ENCODE measurements around the gene KPNA5. TPM values are rescaled to one million over a fixed set of nuclear protein-coding genes. Genes with fewer than 3 reads are reported as not detected.
A peak's percentile ranks its signal among the peaks of the same experiment; 100 is the strongest.

The KPNA5 gene
- total RNA-seq, 4 donors from 2014 or later = 6.1 to 11.8 (median 9.6) TPM

- TF ChIP-seq CTCF (IDR thresholded peaks at IDR 0.05) (no peak), POLR2A (IDR thresholded peaks at IDR 0.05) (no peak), EP300 (IDR thresholded peaks at IDR 0.05) (no peak), POLR2AphosphoS5 (IDR thresholded peaks at IDR 0.05) (no peak)
- WGBS = 63% methylated on average over 1 of the region's 1 CpG
- no peaks in the 10 kb centered on the region for H3K9me3 ChIP-seq
- H3K4me3 ChIP-seq = no peak overlapping the region
- no peak overlapping the region for H3K27ac ChIP-seq
- H3K36me3 ChIP-seq = no peaks in the 10 kb centered on the region
- no peak for DNase-seq (ENCODE audit: low spot score in 2 of 2)
- H3K4me1 ChIP-seq = peaks cover 34% of the 10 kb centered on the region
- H3K27me3 ChIP-seq = no peaks in the 10 kb centered on the region
Observed at GRCh38 chr6:116666869-116667268, 14.1 kb upstream of the KPNA5 start.

GRCh38 chr6:116667623-116668022 is 13.4 kb upstream of the KPNA5 start:
- no peaks in the 10 kb centered on the region for H3K9me3 ChIP-seq
- DNase-seq (ENCODE audit: low spot score in 2 of 2) = no peak
- peak overlapping the region; percentile 85 for H3K27ac ChIP-seq
- TF ChIP-seq POLR2AphosphoS5 (IDR thresholded peaks at IDR 0.05) (no peak), CTCF (IDR thresholded peaks at IDR 0.05) (no peak), POLR2A (IDR thresholded peaks at IDR 0.05) (no peak), EP300 (IDR thresholded peaks at IDR 0.05) (no peak)
- no peaks in the 10 kb centered on the region for H3K36me3 ChIP-seq
- peaks cover 34% of the 10 kb centered on the region for H3K4me1 ChIP-seq
- H3K27me3 ChIP-seq = no peaks in the 10 kb centered on the region
- peak overlapping the region; percentile 80 for H3K4me3 ChIP-seq
- WGBS = 16% methylated on average over 3 of the region's 3 CpGs

- 89% methylated on average over 4 of the region's 4 CpGs for WGBS
- no peaks in the 10 kb centered on the region for H3K36me3 ChIP-seq
- H3K9me3 ChIP-seq = no peaks in the 10 kb centered on the region
- peaks cover 8% of the 10 kb centered on the region for H3K4me1 ChIP-seq
- no peaks in the 10 kb centered on the region for H3K27me3 ChIP-seq
- H3K27ac ChIP-seq = no peak overlapping the region
- TF ChIP-seq POLR2AphosphoS5 (IDR thresholded peaks at IDR 0.05) (no peak), POLR2A (IDR thresholded peaks at IDR 0.05) (no peak), CTCF (IDR thresholded peaks at IDR 0.05) (no peak), EP300 (IDR thresholded peaks at IDR 0.05) (no peak)
- no peak for DNase-seq (ENCODE audit: low spot score in 2 of 2)
- H3K4me3 ChIP-seq = no peak overlapping the region
Observed at GRCh38 chr6:116672306-116672705, 8.7 kb upstream of the KPNA5 start.

- no peaks in the 10 kb centered on the region for H3K27me3 ChIP-seq
- H3K4me1 ChIP-seq = no peaks in the 10 kb centered on the region
- no peak overlapping the region for H3K27ac ChIP-seq
- no peaks in the 10 kb centered on the region for H3K9me3 ChIP-seq
- H3K4me3 ChIP-seq = no peak overlapping the region
- H3K36me3 ChIP-seq = no peaks in the 10 kb centered on the region
- DNase-seq (ENCODE audit: low spot score in 2 of 2) = no peak
- 93% methylated on average over 1 of the region's 1 CpG for WGBS
- TF ChIP-seq POLR2AphosphoS5 (IDR thresholded peaks at IDR 0.05) (no peak), CTCF (IDR thresholded peaks at IDR 0.05) (no peak), POLR2A (IDR thresholded peaks at IDR 0.05) (no peak), EP300 (IDR thresholded peaks at IDR 0.05) (no peak)
Observed at GRCh38 chr6:116676021-116676420, 5.0 kb upstream of the KPNA5 start.

GRCh38 chr6:116682334-116682712 is 1.3 kb downstream of the KPNA5 start:
- H3K27me3 ChIP-seq = no peaks in the 10 kb centered on the region
- peaks cover 5% of the 10 kb centered on the region for H3K36me3 ChIP-seq
- DNase-seq (ENCODE audit: low spot score in 2 of 2) = no peak
- peaks cover 14% of the 10 kb centered on the region for H3K4me1 ChIP-seq
- 59% methylated on average over 5 of the region's 5 CpGs for WGBS
- peak overlapping the region; percentile 90 for H3K27ac ChIP-seq
- no peaks in the 10 kb centered on the region for H3K9me3 ChIP-seq
- TF ChIP-seq POLR2AphosphoS5 (IDR thresholded peaks at IDR 0.05) = no peak
- TF ChIP-seq CTCF (IDR thresholded peaks at IDR 0.05) = no peak
- TF ChIP-seq POLR2A (IDR thresholded peaks at IDR 0.05) = no peak
- no peak for TF ChIP-seq EP300 (IDR thresholded peaks at IDR 0.05)
- peak overlapping the region; percentile 82 for H3K4me3 ChIP-seq
